K562 (cell line): ENCODE measurements around the gene ITPR2. TPM values are rescaled to one million over a fixed set of nuclear protein-coding genes. Genes with fewer than 3 reads are reported as not detected.

ENCODE experiments used
- ATAC-seq: fragments of 200-7000 bp; cut with Tn5 transposase; 3 replicates; pipeline ENCODE4 v1.9.1; 2020; ENCODE audit warnings: moderate library complexity
- BruUV-seq: library from RNA; stranded (reverse); fragments of 400-500 nt; replicated peaks from 2 replicates; lab custom pipeline; 2021; lab: Mats Ljungman, UMichigan
- CTCF ChIA-PET: fragments of 300-600 bp; formaldehyde crosslinking; extraction: SDS; loops from one replicate; lab custom pipeline; 2021; ENCODE audit warnings: low intra/inter-chr PET ratio; lab: Yijun Ruan, JAX
- POLR2A ChIA-PET: fragments of 300-600, 350-650 bp; sonication (Branson Sonifier 250); formaldehyde crosslinking; extraction: SDS; loops from one replicate; lab custom pipeline; 2021; ENCODE audit warnings: antibody characterized with exemption, inconsistent platforms; lab: Yijun Ruan, JAX
- DNase-seq, 4 experiments: peaks; one replicate each; pipeline versions ENCODE4 v3.0.0 to v3.0.0-alpha.2; 2011 to 2018; ENCODE audit warnings: low spot score in 3 of 4, mixed read lengths in 3 of 4; ENCODE audit errors: extremely low read depth in 1 of 4
- FAIRE-seq: peaks from 2 replicates; lab custom pipeline; 2011; peaks lifted over from hg19 to GRCh38; lab: Jason Lieb, UNC
- H2AFZ ChIP-seq: 2 replicates; pipeline ENCODE4 v1.6.0; 2011; ENCODE audit warnings: low read depth, low read length, control low read depth, inconsistent platforms
- H3K27ac ChIP-seq: fragments of 200-600 bp; 3 replicates; pipeline ENCODE4 v1.8.0; 2011; ENCODE audit warnings: low read depth, mild to moderate bottlenecking, control low read depth, inconsistent platforms, low read length, moderate library complexity, mixed read lengths; ENCODE audit errors: extremely low read depth
- H3K27me3 ChIP-seq, 2 experiments: fragments of 300-600 bp in 1 of 2; 2 replicates in 1 of 2; 3 replicates in 1 of 2; pipeline versions ENCODE4 v1.6.0 to v1.8.0; 2011; ENCODE audit warnings: inconsistent platforms in 2 of 2, low read length in 2 of 2, mild to moderate bottlenecking in 1 of 2, mixed read lengths in 1 of 2, moderate library complexity in 1 of 2; ENCODE audit not compliant: control insufficient read depth in 2 of 2, insufficient read depth in 2 of 2
- H3K36me3 ChIP-seq: fragments of 300-600 bp; 3 replicates; pipeline ENCODE4 v1.8.0; 2011; ENCODE audit warnings: mild to moderate bottlenecking, low read length, inconsistent platforms; ENCODE audit not compliant: control insufficient read depth, insufficient read depth
- H3K4me1 ChIP-seq, 2 experiments: fragments of 200-600 bp in 1 of 2; replicated peaks in 1 of 2; 2 replicates in 1 of 2; 3 replicates in 1 of 2; pipeline versions ENCODE4 v1.5.1 to v1.8.0; 2011; ENCODE audit warnings: inconsistent platforms in 2 of 2, low read length in 2 of 2, mild to moderate bottlenecking in 1 of 2, mixed read lengths in 1 of 2, moderate library complexity in 1 of 2; ENCODE audit not compliant: control insufficient read depth in 2 of 2, insufficient read depth in 2 of 2
- H3K4me2 ChIP-seq: 2 replicates; pipeline ENCODE4 v1.6.1; 2011; ENCODE audit warnings: low read length, control low read depth, inconsistent platforms, mixed read lengths; ENCODE audit not compliant: insufficient read depth
- H3K4me3 ChIP-seq: fragments of 200-600 bp; sonication (generic), shearing (Covaris generic); 2 replicates; pipeline ENCODE4 v1.5.1; 2016; ENCODE audit warnings: control low read depth, inconsistent platforms
- H3K79me2 ChIP-seq: fragments of 200-600 bp; 3 replicates; pipeline ENCODE4 v1.8.0; 2011; ENCODE audit warnings: low read length, inconsistent platforms; ENCODE audit not compliant: control insufficient read depth, insufficient read depth
- H3K9ac ChIP-seq, 2 experiments: 2 replicates each; pipeline versions ENCODE4 v1.6.0 to v1.6.1; 2011; ENCODE audit warnings: low read depth in 2 of 2, low read length in 2 of 2, control low read depth in 1 of 2, inconsistent platforms in 1 of 2, mild to moderate bottlenecking in 1 of 2, mixed read lengths in 1 of 2; ENCODE audit not compliant: insufficient read depth in 1 of 2
- H3K9me1 ChIP-seq: one replicate; pipeline ENCODE4 v1.6.0; 2011; ENCODE audit warnings: inconsistent platforms, mild to moderate bottlenecking, low read length, moderate library complexity; ENCODE audit not compliant: control insufficient read depth, insufficient read depth
- H3K9me3 ChIP-seq: replicated peaks from 2 replicates; pipeline ENCODE4 v1.5.1; 2011; ENCODE audit warnings: low read depth, low read length, inconsistent platforms; ENCODE audit not compliant: control insufficient read depth, insufficient read depth
- H4K20me1 ChIP-seq: replicated peaks from 2 replicates; pipeline ENCODE4 v1.6.1; 2011; ENCODE audit warnings: low read length, inconsistent platforms, mixed read lengths; ENCODE audit not compliant: control insufficient read depth, insufficient read depth
- TARDBP ChIP-seq: fragments of 450-650 bp; IDR thresholded peaks from 2 replicates; pipeline ENCODE4 v1.6.1; 2016
- TEAD1 ChIP-seq, 2 experiments: fragments of 450-650 bp in 1 of 2; sonication (generic) in 1 of 2; formaldehyde crosslinking; IDR thresholded peaks; 2 replicates each; pipeline versions ENCODE4 v1.4.0 to v1.8.0; 2020 to 2022; ENCODE audit warnings: mild to moderate bottlenecking in 2 of 2, missing genetic modification reagents in 1 of 2
- WGBS: fragments of 100-300 bp; shearing (Covaris generic); methylation state at CpG from one replicate; pipeline ENCODE4 v1.1.6; 2016; ENCODE audit warnings: low coverage, mixed read lengths; ENCODE audit not compliant: insufficient coverage; ENCODE audit errors: missing lambda C conversion rate; 5-methylcytosine and 5-hydroxymethylcytosine counted together
- in situ Hi-C: fragments of 300-500 bp; cut with MboI; formaldehyde crosslinking; loops from 4 replicates; pipeline ENCODE4 v1.15.0; 2018; ENCODE audit warnings: inconsistent platforms, mixed read lengths
- intact Hi-C: fragments of 100-400 bp; cut with micrococcal nuclease; formaldehyde crosslinking; loops from 2 replicates; pipeline ENCODE4 v1.14.2; 2022
- polyA plus RNA-seq, 8 experiments: library from polyadenylated mRNA; depleted of rRNA in 4 of 8; stranded (reverse) in 5 of 8; unstranded in 3 of 8; fragments of >200 nt; fragmentation: Nextera tagmentation in 2 of 8; fragmentation: Illumina TruSeq in 1 of 8; extraction: Ambion mirVana in 2 of 8; extraction: Trizol in 1 of 8; gene quantifications; 2 replicates each; pipeline versions ENCODE4 v1.2.1 to v1.2.3, GENCODE V29; 2011 to 2014; ENCODE audit warnings: inconsistent platforms in 1 of 8, missing spikeins in 1 of 8
- total RNA-seq, 7 experiments: library from RNA; depleted of rRNA in 6 of 7; stranded (reverse); fragments of >200 nt in 6 of 7; fragmentation: Illumina TruSeq in 2 of 7; extraction: Trizol in 2 of 7; gene quantifications; 2 replicates each; pipeline versions ENCODE4 v1.2.1 to v1.2.3, GENCODE V29; 2011 to 2021; ENCODE audit warnings: low replicate concordance in 1 of 7
- TF ChIP-seq, protein P1 (sequence below): fragments of 450-650 bp; IDR thresholded peaks from 2 replicates; pipeline ENCODE4 v1.7.0; 2016; ENCODE audit warnings: borderline replicate concordance

The ITPR2 gene
- total and polyA plus RNA-seq, 9 of the 15 experiments (the other 6 are each of a cell fraction or from before 2014, with no cell fraction given), result 0.21 to 3.3 (median 0.95) TPM

DNA sequence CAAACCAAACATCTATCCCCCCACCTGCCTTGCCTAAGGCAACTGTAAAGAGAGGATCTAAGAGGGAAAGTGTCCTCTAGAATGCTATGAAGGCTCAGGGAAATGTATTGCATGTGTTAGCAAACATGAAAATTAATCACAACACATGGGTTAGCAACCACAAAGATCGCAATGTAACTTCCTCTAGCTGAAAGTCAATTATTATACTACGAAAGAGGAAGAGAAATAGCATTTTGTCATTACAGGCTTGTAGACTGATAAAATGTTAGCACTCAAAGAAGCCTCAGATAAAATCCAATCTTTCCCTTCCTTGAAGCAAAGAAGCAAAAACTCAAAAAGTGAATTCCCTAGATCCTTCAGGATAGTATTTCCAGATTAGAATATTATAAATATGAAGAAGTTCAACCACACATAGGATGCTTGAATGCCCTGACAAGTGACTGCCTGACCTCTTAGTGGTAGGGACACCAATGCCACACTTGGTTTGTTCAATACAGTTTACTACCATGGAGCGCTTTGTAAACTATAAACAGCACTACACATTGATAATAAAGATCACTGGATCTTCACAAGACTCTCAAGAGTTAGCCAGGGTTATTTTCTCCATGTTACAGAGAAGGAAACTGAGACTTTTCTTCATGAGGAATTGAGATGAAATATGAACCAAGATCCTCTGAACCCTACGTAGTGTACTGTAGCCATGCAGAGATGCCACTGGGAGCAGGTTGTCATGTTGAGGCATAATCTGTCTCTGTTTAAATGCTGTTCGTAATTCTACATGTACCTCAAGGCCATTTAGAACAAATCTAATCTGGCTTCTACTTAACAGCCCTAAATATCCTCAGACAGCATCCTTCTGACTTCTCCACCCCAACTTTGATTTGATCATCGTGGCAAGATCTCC lies 100.7 kb downstream of the ITPR2 start:
- no peak overlapping the region for H2AFZ ChIP-seq
- no peaks in the 10 kb centered on the region for H3K9me1 ChIP-seq
- no peak overlapping the region for H3K4me3 ChIP-seq
- intact Hi-C loops, result no loop called here
- no peaks in the 10 kb centered on the region for H3K4me1 ChIP-seq
- no peaks in the 10 kb centered on the region for H3K9me3 ChIP-seq
- FAIRE-seq (no peak), ATAC-seq (no peak), DNase-seq (no peak)
- H4K20me1 ChIP-seq, result no peaks in the 10 kb centered on the region
- no peak overlapping the region for H3K4me2 ChIP-seq
- H3K27me3 ChIP-seq, result peaks cover 0 to 8% of the 10 kb centered on the region in 2 experiments; a peak in 1 of 5 replicates
- CTCF ChIA-PET, result no interaction called here
- no peak overlapping the region for H3K9ac ChIP-seq
- in situ Hi-C loops, result no loop called here
- no peak overlapping the region for H3K27ac ChIP-seq
- H3K36me3 ChIP-seq, result no peaks in the 10 kb centered on the region
- WGBS, result 1% methylated on average over 6 of the region's 6 CpGs
- no TSS peak for BruUV-seq
- TF ChIP-seq, protein P1, sequence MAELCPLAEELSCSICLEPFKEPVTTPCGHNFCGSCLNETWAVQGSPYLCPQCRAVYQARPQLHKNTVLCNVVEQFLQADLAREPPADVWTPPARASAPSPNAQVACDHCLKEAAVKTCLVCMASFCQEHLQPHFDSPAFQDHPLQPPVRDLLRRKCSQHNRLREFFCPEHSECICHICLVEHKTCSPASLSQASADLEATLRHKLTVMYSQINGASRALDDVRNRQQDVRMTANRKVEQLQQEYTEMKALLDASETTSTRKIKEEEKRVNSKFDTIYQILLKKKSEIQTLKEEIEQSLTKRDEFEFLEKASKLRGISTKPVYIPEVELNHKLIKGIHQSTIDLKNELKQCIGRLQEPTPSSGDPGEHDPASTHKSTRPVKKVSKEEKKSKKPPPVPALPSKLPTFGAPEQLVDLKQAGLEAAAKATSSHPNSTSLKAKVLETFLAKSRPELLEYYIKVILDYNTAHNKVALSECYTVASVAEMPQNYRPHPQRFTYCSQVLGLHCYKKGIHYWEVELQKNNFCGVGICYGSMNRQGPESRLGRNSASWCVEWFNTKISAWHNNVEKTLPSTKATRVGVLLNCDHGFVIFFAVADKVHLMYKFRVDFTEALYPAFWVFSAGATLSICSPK, result no peak
- TF ChIP-seq TARDBP, result no peak
- TF ChIP-seq TEAD1 (CRISPR knock-in tag; IDR thresholded peaks at IDR 0.05), result no peak
- POLR2A ChIA-PET, result interaction anchor here (0.7 kb wide), 1 partner anchor 277 kb away, joined by 3 read pairs; no protein-coding TSS in a partner anchor
- H3K79me2 ChIP-seq, result no peaks in the 10 kb centered on the region
